Activated naive CD4-positive, alpha-beta T cell treated with anti-CD3 and anti-CD28 coated beads, Interleukin-2, amount 50 U/mL, for 24 hours (primary cell): ENCODE data around the gene AKR1D1.
A peak's percentile ranks its signal among the peaks of the same experiment; 100 is the strongest.
"Not testable (repeated sequence)": the region's sequence is repeated elsewhere in the genome, so short reads cannot be mapped to it uniquely, and the experiment has no call there.

Experiments used
- H3K27ac Mint-ChIP-seq: one replicate; pipeline ENCODE4 v1.8.0; 2021; ENCODE audit warnings: mild to moderate bottlenecking, mixed read lengths
- H3K27me3 Mint-ChIP-seq: one replicate; pipeline ENCODE4 v1.8.0; 2021; ENCODE audit warnings: mixed read lengths
- H3K36me3 Mint-ChIP-seq: one replicate; pipeline ENCODE4 v1.8.0; 2021; ENCODE audit warnings: mixed read lengths
- H3K4me1 Mint-ChIP-seq: one replicate; pipeline ENCODE4 v1.8.0; 2021; ENCODE audit warnings: mixed read lengths
- H3K4me3 Mint-ChIP-seq: one replicate; pipeline ENCODE4 v1.8.0; 2021; ENCODE audit warnings: mild to moderate bottlenecking, mixed read lengths
- H3K9me3 Mint-ChIP-seq: one replicate; pipeline ENCODE4 v1.8.0; 2021; ENCODE audit warnings: mixed read lengths

The AKR1D1 gene

GRCh38 chr7:138126928-138127327 lies 50.7 kb downstream of the AKR1D1 start:
- Mint-ChIP-seq H3K4me1 (no peaks in the 10 kb centered on the region), H3K36me3 (no peaks in the 10 kb centered on the region), H3K9me3 (no peaks in the 10 kb centered on the region), H3K4me3 (no peak overlapping the region), H3K27ac (no peak overlapping the region), H3K27me3 (no peaks in the 10 kb centered on the region)

DNA sequence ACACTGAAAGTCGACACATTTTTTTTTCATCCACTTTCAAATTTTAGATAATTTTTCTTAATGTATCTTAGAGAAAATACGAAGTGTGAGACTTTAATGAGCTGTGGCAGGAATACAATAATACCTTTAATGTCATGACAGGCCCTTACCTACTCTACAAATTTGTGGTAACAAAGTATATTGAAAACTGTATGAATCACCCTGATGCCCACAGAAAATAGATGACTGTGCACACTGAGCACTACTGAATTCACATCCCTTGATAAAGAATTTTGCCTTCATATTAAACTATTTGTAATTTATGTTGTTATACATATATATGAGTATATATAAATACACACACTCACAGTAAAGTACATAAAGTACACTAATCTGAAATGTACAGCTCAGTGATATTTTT lies 51.7 kb downstream of the AKR1D1 start:
- Mint-ChIP-seq H3K27me3 (no peaks in the 10 kb centered on the region), H3K4me3 (no peak overlapping the region), H3K27ac (no peak overlapping the region), H3K36me3 (no peaks in the 10 kb centered on the region), H3K4me1 (no peaks in the 10 kb centered on the region), H3K9me3 (peaks cover 5% of the 10 kb centered on the region)

DNA sequence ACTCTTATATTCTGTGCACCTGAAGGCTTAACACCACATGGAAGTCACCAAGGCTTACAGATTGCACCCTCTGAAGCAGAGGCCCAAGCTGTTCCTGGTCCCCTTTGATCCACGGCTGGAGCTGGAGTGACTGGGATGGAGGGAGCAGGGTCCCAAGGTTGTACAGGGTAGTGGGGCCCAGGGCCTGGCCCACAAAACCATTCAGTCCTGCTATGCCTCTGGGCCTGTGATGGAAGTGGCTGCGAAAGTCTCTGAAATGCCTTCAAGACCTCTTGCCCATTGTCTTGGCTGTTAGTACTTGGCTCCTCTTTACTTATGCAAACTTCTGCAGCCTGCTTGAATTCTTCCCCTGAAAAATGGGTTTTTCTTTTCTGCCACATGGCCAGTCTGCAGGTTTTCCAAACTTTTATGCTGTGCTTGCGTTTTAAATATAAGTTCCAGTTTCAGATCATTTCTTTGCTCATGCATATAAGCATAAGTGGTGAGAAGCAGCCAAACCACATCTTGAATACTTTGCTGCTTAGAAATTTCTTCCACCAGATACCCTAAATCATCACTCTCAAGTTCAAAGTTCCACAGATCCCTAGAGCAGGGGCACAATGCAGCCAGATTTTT lies 53.4 kb downstream of the AKR1D1 start:
- no peaks in the 10 kb centered on the region for H3K27me3 Mint-ChIP-seq
- H3K9me3 Mint-ChIP-seq, result peaks cover 7% of the 10 kb centered on the region
- H3K4me1 Mint-ChIP-seq, result no peaks in the 10 kb centered on the region
- no peak overlapping the region for H3K4me3 Mint-ChIP-seq
- no peaks in the 10 kb centered on the region for H3K36me3 Mint-ChIP-seq
- no peak overlapping the region for H3K27ac Mint-ChIP-seq

DNA sequence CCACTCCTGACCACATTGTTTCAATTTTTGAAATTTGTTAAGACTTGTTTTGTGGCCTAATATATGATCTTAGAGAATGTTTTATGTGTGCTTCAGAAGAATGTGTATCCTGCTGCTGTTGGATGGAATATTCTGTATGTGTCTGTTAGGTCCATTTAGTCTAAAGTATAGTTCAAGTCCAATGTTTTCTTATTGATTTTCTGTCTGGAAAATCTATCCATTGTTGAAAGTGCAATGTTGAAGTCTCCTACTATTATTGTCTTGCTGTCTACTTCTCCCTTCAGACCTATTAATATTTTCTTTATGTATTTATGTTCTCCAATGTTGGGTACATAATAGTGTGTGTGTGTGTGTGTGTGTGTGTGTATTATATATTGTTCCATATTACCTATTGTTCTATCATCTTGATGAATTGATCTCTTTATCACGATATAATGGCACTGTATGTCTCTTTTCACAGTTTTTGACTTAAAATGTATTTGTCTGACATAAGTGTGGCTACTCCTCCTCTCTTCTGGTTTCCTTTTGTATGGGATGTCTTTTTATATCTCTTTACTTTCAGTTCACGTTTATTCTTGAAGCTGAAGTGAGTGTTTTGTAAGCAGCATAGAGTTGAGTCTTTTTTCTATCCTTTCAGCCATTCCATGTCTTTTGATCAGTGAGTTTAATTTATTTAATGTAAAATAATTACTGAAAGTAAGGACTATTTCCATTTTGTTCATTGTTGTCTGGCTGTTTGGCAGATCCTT lies 61.3 kb downstream of the AKR1D1 start:
- H3K9me3 Mint-ChIP-seq, result peaks cover 6% of the 10 kb centered on the region
- no peaks in the 10 kb centered on the region for H3K4me1 Mint-ChIP-seq
- H3K27me3 Mint-ChIP-seq, result peaks cover 13% of the 10 kb centered on the region
- H3K4me3 Mint-ChIP-seq, result no peak overlapping the region
- H3K36me3 Mint-ChIP-seq, result no peaks in the 10 kb centered on the region
- no peak overlapping the region for H3K27ac Mint-ChIP-seq

- Mint-ChIP-seq H3K27me3 (peaks cover 13% of the 10 kb centered on the region), H3K27ac (no peak overlapping the region), H3K4me3 (no peak overlapping the region), H3K4me1 (no peaks in the 10 kb centered on the region), H3K9me3 (no peaks in the 10 kb centered on the region), H3K36me3 (no peaks in the 10 kb centered on the region)
Measured at GRCh38 chr7:138138244-138138643, 62.0 kb downstream of the AKR1D1 start.

DNA sequence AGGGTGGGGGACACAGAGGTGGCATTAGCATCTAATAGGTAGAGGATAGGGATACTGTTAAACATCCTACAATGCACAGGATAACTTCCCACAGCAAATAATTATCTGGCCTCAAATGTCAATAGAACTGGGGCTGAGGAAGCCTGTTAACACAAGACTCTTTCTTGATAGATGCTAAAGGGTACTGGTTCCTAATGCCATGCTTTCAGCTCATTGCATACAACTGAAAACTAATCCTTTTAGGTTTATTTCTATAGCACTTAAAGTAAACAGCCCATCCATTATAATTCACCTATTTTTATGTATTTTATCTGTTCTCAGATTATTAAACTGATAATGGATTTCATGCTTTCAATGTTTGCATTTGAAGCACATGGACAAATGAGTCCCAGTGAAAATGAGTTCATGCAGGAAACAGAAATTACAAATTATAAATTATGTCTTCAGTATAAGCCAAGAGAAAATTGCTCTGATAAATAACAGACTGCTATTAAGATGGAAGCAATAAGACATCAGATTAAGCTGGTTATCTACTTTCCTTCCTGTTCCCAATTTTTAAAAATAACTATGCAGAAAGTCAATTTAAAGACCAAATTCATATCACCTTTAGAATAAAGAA lies 66.4 kb downstream of the AKR1D1 start:
- H3K9me3 Mint-ChIP-seq, result no peaks in the 10 kb centered on the region
- H3K27ac Mint-ChIP-seq, result no peak overlapping the region
- H3K27me3 Mint-ChIP-seq, result peaks cover 12% of the 10 kb centered on the region
- H3K36me3 Mint-ChIP-seq, result no peaks in the 10 kb centered on the region
- no peak overlapping the region for H3K4me3 Mint-ChIP-seq
- peaks cover 6% of the 10 kb centered on the region for H3K4me1 Mint-ChIP-seq

DNA sequence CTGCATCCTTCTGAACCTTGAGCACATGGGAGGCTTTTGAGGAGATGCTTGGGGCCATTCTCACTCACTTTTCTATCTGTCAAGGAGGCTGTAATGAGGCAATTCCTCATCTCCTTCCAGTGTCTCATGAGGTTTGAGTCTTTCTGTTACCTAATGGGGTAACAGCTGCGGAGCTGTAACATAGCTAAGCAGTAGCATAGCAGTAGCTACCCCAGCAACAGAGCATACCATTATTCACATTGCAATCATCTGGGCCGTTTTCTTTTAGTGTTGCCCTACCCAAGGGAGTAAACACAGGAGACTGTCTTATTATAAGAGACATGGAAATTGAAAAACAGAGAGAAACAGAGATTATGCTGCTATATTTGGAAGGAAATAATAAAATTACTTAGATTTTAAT lies 68.7 kb downstream of the AKR1D1 start:
- H3K9me3 Mint-ChIP-seq, result no peaks in the 10 kb centered on the region
- no peaks in the 10 kb centered on the region for H3K36me3 Mint-ChIP-seq
- H3K27ac Mint-ChIP-seq, result no peak overlapping the region
- H3K4me1 Mint-ChIP-seq, result peaks cover 6% of the 10 kb centered on the region
- H3K4me3 Mint-ChIP-seq, result no peak overlapping the region
- H3K27me3 Mint-ChIP-seq, result peaks cover 9% of the 10 kb centered on the region

GRCh38 chr7:138146221-138146620 lies 70.0 kb downstream of the AKR1D1 start:
- not testable (repeated sequence) for H3K9me3 Mint-ChIP-seq, H3K4me1 Mint-ChIP-seq, H3K27me3 Mint-ChIP-seq, H3K27ac Mint-ChIP-seq, H3K36me3 Mint-ChIP-seq, H3K4me3 Mint-ChIP-seq

DNA sequence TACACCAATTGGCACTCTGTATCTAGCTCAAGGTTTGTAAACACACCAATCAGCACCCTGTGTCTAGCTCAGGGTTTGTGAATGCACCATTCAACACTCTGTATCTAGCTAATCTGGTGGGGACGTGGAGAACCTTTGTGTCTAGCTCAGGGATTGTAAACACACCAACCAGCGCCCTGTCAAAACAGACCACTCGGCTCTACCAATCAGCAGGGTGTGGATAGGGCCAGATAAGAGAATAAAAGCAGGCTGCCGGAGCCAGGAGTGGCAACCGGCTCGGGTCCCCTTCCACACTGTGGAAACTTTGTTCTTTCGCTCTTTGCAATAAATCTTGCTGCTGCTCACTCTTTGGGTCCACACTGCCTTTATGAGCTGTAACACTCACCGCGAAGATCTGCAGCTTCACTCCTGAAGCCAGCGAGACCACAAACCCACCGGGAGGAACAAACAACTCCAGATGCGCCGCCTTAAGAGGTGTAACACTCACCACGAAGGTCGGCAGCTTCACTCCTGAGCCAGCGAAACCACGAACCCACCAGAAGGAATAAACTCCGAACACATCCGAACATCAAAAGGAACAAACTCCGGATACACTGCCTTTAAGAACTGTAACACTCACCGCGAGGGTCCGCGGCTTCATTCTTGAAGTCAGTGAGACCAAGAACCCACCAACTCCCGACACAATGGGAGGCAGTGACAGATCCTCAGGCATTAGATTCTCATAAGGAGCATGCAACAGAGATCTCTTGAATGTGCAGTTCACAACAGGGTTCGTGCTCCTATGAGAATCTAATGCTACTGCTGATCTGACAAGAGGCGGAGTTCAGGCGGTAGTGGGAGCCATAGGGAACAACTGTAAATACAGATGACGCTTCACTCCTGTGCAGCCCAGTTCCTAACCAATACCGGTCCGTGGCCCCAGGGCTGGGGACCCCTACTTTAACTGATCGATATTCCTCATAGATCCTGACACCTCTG lies 70.8 kb downstream of the AKR1D1 start:
- H3K4me1 Mint-ChIP-seq, H3K36me3 Mint-ChIP-seq, H3K9me3 Mint-ChIP-seq, H3K27ac Mint-ChIP-seq, H3K27me3 Mint-ChIP-seq: not testable (repeated sequence)
- H3K4me3 Mint-ChIP-seq, result peak overlapping the region; percentile 80

DNA sequence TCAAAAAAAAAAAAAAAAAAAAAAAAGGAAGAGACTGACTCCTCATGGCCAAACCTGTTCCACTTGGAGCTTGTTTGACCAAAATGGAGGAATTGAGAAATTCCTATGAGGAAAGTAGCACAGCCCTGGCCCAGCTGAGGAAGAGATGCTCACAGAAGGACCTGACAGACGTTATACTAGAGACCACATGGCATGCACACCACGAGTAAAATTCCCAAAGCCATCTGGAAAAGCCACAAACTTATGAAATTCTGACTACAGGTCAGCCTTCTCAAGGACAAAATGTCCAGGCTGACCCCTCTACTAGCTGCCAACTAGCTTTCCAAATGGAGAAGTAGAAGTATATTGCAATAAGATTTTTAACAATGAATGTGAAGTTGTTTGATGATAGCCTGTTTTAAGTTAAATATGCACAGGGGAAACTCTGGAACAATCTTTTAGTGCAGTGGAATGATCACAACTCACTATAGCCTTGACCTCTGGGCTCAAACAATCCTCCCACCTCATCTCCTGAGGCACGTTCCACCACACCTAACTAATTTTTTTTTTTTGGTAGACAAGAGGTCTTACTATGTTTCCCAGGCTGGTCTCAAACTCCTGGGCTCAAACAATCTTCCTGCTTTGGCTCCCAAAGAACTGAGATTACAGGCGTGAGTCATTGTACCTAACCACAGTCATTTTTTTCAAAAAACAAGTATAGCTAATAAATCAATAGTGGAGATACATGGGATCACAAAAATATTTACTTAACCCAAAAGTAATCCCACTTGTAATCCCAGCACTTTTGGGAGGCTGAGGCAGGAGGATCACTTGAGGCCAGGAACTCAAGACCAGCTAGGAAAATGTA lies 75.7 kb downstream of the AKR1D1 start:
- Mint-ChIP-seq H3K27ac (no peak overlapping the region), H3K4me1 (peaks cover 4% of the 10 kb centered on the region), H3K27me3 (peaks cover 3% of the 10 kb centered on the region), H3K36me3 (no peaks in the 10 kb centered on the region), H3K4me3 (no peak overlapping the region), H3K9me3 (no peaks in the 10 kb centered on the region)

DNA sequence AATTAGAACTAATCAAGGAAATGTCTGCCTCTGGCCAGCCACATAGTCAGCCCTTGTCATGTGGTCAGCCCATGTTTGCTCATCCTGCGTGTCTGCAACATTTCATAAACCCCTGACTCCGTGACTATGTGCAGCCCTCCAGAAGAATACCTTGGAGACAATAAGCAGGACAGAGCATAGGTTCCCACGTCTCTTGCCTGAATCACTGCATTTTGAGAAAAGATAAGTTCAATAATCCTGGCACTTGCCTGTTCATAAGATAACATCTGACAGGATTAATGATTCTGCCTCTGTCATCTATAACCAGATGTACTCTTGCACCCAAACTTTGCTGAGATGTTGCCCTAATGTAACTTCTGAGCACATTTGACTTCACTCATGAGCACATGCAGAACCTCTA lies 78.4 kb downstream of the AKR1D1 start:
- Mint-ChIP-seq H3K4me3 (no peak overlapping the region), H3K9me3 (no peaks in the 10 kb centered on the region), H3K27ac (no peak overlapping the region), H3K4me1 (no peaks in the 10 kb centered on the region), H3K27me3 (no peaks in the 10 kb centered on the region), H3K36me3 (no peaks in the 10 kb centered on the region)

DNA sequence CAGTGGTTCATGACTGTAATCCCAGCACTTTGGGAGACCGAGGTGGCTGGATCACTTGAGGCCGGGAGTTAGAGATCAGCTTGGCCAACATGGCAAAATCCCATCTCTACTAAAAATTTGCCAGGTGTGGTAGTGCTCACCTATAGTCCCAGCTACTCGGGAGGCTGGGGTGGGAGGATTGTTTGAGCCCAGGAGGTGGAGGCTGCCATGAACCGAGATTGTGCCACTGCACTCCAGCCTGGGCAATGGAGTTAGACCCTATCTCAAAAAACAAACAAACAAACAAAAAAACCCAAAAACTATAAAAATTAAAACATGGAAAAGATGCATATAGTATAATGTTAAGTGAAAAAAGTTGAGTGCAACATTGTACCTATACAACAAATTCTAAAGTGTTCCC lies 81.4 kb downstream of the AKR1D1 start:
- Mint-ChIP-seq H3K4me3 (no peak overlapping the region), H3K4me1 (no peaks in the 10 kb centered on the region), H3K36me3 (no peaks in the 10 kb centered on the region), H3K9me3 (no peaks in the 10 kb centered on the region), H3K27me3 (no peaks in the 10 kb centered on the region), H3K27ac (no peak overlapping the region)

- H3K9me3 Mint-ChIP-seq, result no peaks in the 10 kb centered on the region
- no peak overlapping the region for H3K4me3 Mint-ChIP-seq
- no peaks in the 10 kb centered on the region for H3K4me1 Mint-ChIP-seq
- H3K36me3 Mint-ChIP-seq, result no peaks in the 10 kb centered on the region
- no peaks in the 10 kb centered on the region for H3K27me3 Mint-ChIP-seq
- H3K27ac Mint-ChIP-seq, result no peak overlapping the region
Measured at GRCh38 chr7:138158739-138159528, 82.7 kb downstream of the AKR1D1 start.

GRCh38 chr7:138161600-138162081 lies 85.4 kb downstream of the AKR1D1 start:
- peaks cover 11% of the 10 kb centered on the region for H3K9me3 Mint-ChIP-seq
- H3K36me3 Mint-ChIP-seq, result peaks cover 9% of the 10 kb centered on the region
- no peak overlapping the region for H3K4me3 Mint-ChIP-seq
- H3K4me1 Mint-ChIP-seq, result no peaks in the 10 kb centered on the region
- peaks cover 4% of the 10 kb centered on the region for H3K27me3 Mint-ChIP-seq
- no peak overlapping the region for H3K27ac Mint-ChIP-seq
